Smooth muscle cell (in vitro differentiated cells): Measurements from ENCODE around the gene ARHGAP11A. TPM values are rescaled to one million over a fixed set of nuclear protein-coding genes. Genes with fewer than 3 reads are reported as not detected.

ENCODE experiments used
- DNase-seq: peaks from one replicate; lab custom pipeline; 2025; ENCODE audit not compliant: unreplicated experiment; lab: John Stamatoyannopoulos, UW
- H2AFZ ChIP-seq: fragments of 200-600 bp; sonication (generic); 2 replicates; pipeline ENCODE4 v1.6.0; 2016; ENCODE audit warnings: antibody characterized with exemption, low read depth, mild to moderate bottlenecking
- H3F3A ChIP-seq: fragments of 200-600 bp; sonication (generic); 2 replicates; pipeline ENCODE4 v1.6.0; 2017; ENCODE audit warnings: antibody characterized with exemption, low read depth
- H3K27ac ChIP-seq: fragments of 200-600 bp; sonication (generic); 2 replicates; pipeline ENCODE4 v1.5.1; 2016; ENCODE audit warnings: low read depth, mild to moderate bottlenecking
- H3K27me3 ChIP-seq: fragments of 200-600 bp; sonication (generic); 2 replicates; pipeline ENCODE4 v1.6.1; 2016; ENCODE audit warnings: low read depth, mild to moderate bottlenecking
- H3K36me3 ChIP-seq: fragments of 200-600 bp; sonication (generic); 2 replicates; pipeline ENCODE4 v1.5.1; 2016; ENCODE audit warnings: low read depth
- H3K4me1 ChIP-seq: fragments of 200-600 bp; sonication (generic); 2 replicates; pipeline ENCODE4 v1.5.1; 2016; ENCODE audit warnings: low read depth
- H3K4me2 ChIP-seq: fragments of 200-600 bp; sonication (generic); 2 replicates; pipeline ENCODE4 v1.6.0; 2016; ENCODE audit warnings: mild to moderate bottlenecking
- H3K4me3 ChIP-seq: fragments of 200-600 bp; sonication (generic); 2 replicates; pipeline ENCODE4 v1.5.1; 2016; ENCODE audit warnings: mild to moderate bottlenecking
- H3K79me2 ChIP-seq: fragments of 200-600 bp; sonication (generic); 2 replicates; pipeline ENCODE4 v1.6.0; 2016; ENCODE audit warnings: low read depth, mild to moderate bottlenecking
- H3K9ac ChIP-seq: fragments of 200-600 bp; sonication (generic); 2 replicates; pipeline ENCODE4 v1.6.0; 2016; ENCODE audit warnings: low read depth
- H3K9me3 ChIP-seq: fragments of 200-600 bp; sonication (generic); replicated peaks from 2 replicates; pipeline ENCODE4 v1.5.1; 2016; ENCODE audit warnings: low read depth
- H4K20me1 ChIP-seq: fragments of 200-600 bp; sonication (generic); 2 replicates; pipeline ENCODE4 v1.6.0; 2016; ENCODE audit warnings: low read depth
- WGBS: methylation state at CpG from one replicate; pipeline ENCODE4 v1.1.7; 2016; ENCODE audit warnings: low lambda C conversion rate; 5-methylcytosine and 5-hydroxymethylcytosine counted together
- polyA plus RNA-seq: library from polyadenylated mRNA; unstranded; fragments of >200 nt; fragmentation: Nextera tagmentation; extraction: Ambion mirVana; gene quantifications from 2 replicates; pipeline ENCODE4 v1.2.1, GENCODE V29; 2016
- total RNA-seq: library from RNA; depleted of rRNA; stranded (reverse); fragments of >200 nt; gene quantifications from 2 replicates; pipeline ENCODE4 v1.2.3, GENCODE V29; 2014
- TF ChIP-seq, protein P1 (sequence below): fragments of 200-600 bp; sonication (generic); IDR thresholded peaks from 2 replicates; pipeline ENCODE4 v1.5.1; 2017; ENCODE audit warnings: borderline replicate concordance, mild to moderate bottlenecking, antibody characterized with exemption; ENCODE audit not compliant: insufficient read depth, poor library complexity, severe bottlenecking

ARHGAP11A gene
- total and polyA plus RNA-seq, 2 experiments from 2014 or later: 7.8 to 9.1 TPM

DNA sequence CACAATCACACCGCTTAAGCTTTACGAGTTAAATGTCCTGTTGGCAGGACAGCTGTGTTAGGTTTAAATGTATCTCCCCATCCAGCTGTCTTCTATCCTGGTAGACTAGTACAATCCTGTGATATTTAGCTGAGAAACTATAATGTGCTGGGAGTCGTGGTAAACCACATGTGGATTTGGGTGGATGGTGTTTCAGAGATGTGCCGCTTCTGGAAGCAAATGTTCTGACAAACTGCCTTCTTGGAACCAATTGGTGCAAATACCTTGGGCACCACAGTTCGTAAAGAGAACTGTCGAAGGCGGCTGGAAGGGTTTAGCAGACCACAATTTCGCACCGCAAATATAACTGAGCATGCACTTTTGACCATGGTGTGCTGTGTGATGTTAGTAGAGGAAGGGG is 41.2 kb downstream of the ARHGAP11A start:
- H3F3A ChIP-seq: peaks cover 12% of the 10 kb centered on the region
- peaks cover 2% of the 10 kb centered on the region for H3K4me1 ChIP-seq
- H3K27me3 ChIP-seq: no peaks in the 10 kb centered on the region
- DNase-seq: no peak
- no peak overlapping the region for H3K4me2 ChIP-seq
- TF ChIP-seq, protein P1, sequence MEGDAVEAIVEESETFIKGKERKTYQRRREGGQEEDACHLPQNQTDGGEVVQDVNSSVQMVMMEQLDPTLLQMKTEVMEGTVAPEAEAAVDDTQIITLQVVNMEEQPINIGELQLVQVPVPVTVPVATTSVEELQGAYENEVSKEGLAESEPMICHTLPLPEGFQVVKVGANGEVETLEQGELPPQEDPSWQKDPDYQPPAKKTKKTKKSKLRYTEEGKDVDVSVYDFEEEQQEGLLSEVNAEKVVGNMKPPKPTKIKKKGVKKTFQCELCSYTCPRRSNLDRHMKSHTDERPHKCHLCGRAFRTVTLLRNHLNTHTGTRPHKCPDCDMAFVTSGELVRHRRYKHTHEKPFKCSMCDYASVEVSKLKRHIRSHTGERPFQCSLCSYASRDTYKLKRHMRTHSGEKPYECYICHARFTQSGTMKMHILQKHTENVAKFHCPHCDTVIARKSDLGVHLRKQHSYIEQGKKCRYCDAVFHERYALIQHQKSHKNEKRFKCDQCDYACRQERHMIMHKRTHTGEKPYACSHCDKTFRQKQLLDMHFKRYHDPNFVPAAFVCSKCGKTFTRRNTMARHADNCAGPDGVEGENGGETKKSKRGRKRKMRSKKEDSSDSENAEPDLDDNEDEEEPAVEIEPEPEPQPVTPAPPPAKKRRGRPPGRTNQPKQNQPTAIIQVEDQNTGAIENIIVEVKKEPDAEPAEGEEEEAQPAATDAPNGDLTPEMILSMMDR: no peak
- no peaks in the 10 kb centered on the region for H3K9me3 ChIP-seq
- WGBS: 71% methylated on average over 9 of the region's 9 CpGs
- no peak overlapping the region for H3K9ac ChIP-seq
- H4K20me1 ChIP-seq: no peaks in the 10 kb centered on the region
- no peak overlapping the region for H3K4me3 ChIP-seq
- no peak overlapping the region for H3K27ac ChIP-seq
- H3K36me3 ChIP-seq: no peaks in the 10 kb centered on the region
- H2AFZ ChIP-seq: no peak overlapping the region
- H3K79me2 ChIP-seq: no peaks in the 10 kb centered on the region

DNA sequence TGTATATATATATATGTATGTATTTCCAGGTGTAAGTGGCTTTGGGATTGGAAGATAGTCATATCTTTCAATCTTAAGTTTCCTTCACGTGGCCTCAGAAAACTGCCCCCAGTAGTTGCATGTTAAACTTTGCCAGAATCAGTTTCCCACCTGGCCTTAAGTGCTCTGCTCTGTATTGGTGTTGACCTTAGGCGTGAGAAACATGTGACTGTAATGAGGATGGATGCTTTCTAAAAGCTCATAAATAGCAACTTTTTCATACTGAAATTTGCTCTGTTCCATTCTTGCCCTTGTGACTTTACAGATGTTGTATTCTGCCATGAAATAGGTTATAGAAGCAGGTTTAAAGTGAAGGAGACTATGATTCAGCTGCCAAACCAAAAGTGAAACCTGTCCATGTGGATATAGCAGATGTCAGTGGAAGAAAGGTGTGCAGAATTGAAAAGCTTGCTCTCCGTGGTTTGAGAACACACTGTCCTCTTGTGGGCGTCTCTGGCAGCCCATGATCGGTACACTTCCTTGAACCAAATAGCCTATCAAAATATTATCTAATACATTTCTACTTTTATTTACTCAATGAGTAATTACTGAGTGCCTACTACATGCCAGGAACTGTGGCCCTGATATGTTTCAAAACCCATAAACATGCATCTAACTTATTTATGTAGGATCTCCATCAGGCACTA is 42.0 kb downstream of the ARHGAP11A start:
- TF ChIP-seq, protein P1: no peak
- no peak for DNase-seq
- Histone ChIP-seq H3K9ac (no peak overlapping the region), H3K9me3 (no peaks in the 10 kb centered on the region), H3K4me1 (peaks cover 2% of the 10 kb centered on the region), H3K4me3 (no peak overlapping the region), H3K27ac (no peak overlapping the region), H2AFZ (no peak overlapping the region), H3K36me3 (no peaks in the 10 kb centered on the region), H4K20me1 (no peaks in the 10 kb centered on the region), H3K79me2 (no peaks in the 10 kb centered on the region), H3K4me2 (no peak overlapping the region), H3K27me3 (no peaks in the 10 kb centered on the region), H3F3A (peaks cover 12% of the 10 kb centered on the region)
- WGBS: 90% methylated on average over 5 of the region's 5 CpGs

DNA sequence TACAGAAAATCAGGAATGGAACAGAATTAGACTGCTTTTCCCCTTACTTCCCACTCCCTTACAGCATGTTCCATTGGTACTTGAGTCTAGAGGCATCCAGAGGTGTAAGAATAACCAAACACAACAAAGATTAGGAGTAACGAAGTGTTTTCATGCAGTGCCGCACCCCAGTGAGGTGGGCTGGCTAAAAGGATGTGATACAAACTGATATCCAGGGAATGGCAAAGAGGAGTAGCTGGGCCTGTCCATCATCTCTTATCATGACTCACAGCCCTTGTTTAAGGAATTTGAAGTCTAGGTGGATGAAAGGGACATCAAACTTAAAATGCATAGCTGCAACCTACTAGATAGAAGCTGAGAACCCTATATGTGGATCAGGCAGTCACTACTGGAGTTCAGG is 42.6 kb downstream of the ARHGAP11A start:
- H3K4me1 ChIP-seq: peaks cover 2% of the 10 kb centered on the region
- TF ChIP-seq, protein P1: no peak
- H3F3A ChIP-seq: peaks cover 12% of the 10 kb centered on the region
- H3K27me3 ChIP-seq: no peaks in the 10 kb centered on the region
- no peak overlapping the region for H3K9ac ChIP-seq
- no peaks in the 10 kb centered on the region for H3K9me3 ChIP-seq
- no peak overlapping the region for H3K4me2 ChIP-seq
- no peaks in the 10 kb centered on the region for H3K36me3 ChIP-seq
- no peak overlapping the region for H3K27ac ChIP-seq
- no peak overlapping the region for H2AFZ ChIP-seq
- no peak overlapping the region for H3K4me3 ChIP-seq
- no peaks in the 10 kb centered on the region for H4K20me1 ChIP-seq
- no peak for DNase-seq
- WGBS: 98% methylated on average over 2 of the region's 2 CpGs
- H3K79me2 ChIP-seq: no peaks in the 10 kb centered on the region
